GM23338 (cell line): Measurements from ENCODE around the gene DGKG. TPM values are rescaled to one million over a fixed set of nuclear protein-coding genes. Genes with fewer than 3 reads are reported as not detected.

Experiments used
- ATAC-seq: fragments of 200-7000 bp; cut with Tn5 transposase; 3 replicates; pipeline ENCODE4 v1.9.1; 2020
- DNase-seq: peaks from one replicate; pipeline ENCODE4 v3.0.0-alpha.2; 2015; ENCODE audit warnings: low spot score
- H2AFZ ChIP-seq: fragments of 200-600 bp; sonication (generic); 2 replicates; pipeline ENCODE4 v1.8.0; 2016; ENCODE audit warnings: antibody characterized with exemption, mild to moderate bottlenecking, moderate library complexity
- H3F3A ChIP-seq: fragments of 200-600 bp; sonication (generic); replicated peaks from 2 replicates; pipeline ENCODE4 v1.8.0; 2017; ENCODE audit warnings: antibody characterized with exemption, mixed run types, low read depth
- H3K27ac ChIP-seq: fragments of 200-600 bp; sonication (generic); 2 replicates; pipeline ENCODE4 v1.6.1; 2016; ENCODE audit warnings: low read depth
- H3K27me3 ChIP-seq: fragments of 200-600 bp; sonication (generic); 2 replicates; pipeline ENCODE4 v1.8.0; 2016; ENCODE audit warnings: mild to moderate bottlenecking, mixed run types, moderate library complexity; ENCODE audit not compliant: insufficient read depth
- H3K36me3 ChIP-seq: fragments of 200-600 bp; sonication (generic); 2 replicates; pipeline ENCODE4 v1.8.0; 2016; ENCODE audit warnings: mild to moderate bottlenecking; ENCODE audit not compliant: insufficient read depth
- H3K4me1 ChIP-seq: fragments of 200-600 bp; sonication (generic); 2 replicates; pipeline ENCODE4 v1.8.0; 2016; ENCODE audit warnings: mild to moderate bottlenecking, moderate library complexity; ENCODE audit not compliant: insufficient read depth
- H3K4me2 ChIP-seq: fragments of 200-600 bp; sonication (generic); 2 replicates; pipeline ENCODE4 v1.7.1; 2017; ENCODE audit warnings: mixed run types
- H3K4me3 ChIP-seq: fragments of 200-600 bp; sonication (generic); 2 replicates; pipeline ENCODE4 v1.6.1; 2016; ENCODE audit warnings: mixed run types
- H3K79me2 ChIP-seq: fragments of 200-600 bp; sonication (generic); replicated peaks from 2 replicates; pipeline ENCODE4 v1.8.0; 2017; ENCODE audit warnings: mild to moderate bottlenecking; ENCODE audit not compliant: insufficient read depth
- H3K9me2 ChIP-seq: fragments of 200-600 bp; sonication (generic); 2 replicates; pipeline ENCODE4 v1.8.0; 2017; ENCODE audit not compliant: insufficient read depth
- H4K20me1 ChIP-seq: fragments of 200-600 bp; sonication (generic); replicated peaks from 2 replicates; pipeline ENCODE4 v1.8.0; 2017; ENCODE audit warnings: mild to moderate bottlenecking; ENCODE audit not compliant: insufficient read depth
- H3K27ac Mint-ChIP-seq: 2 replicates; pipeline ENCODE4 v1.8.0; 2020; ENCODE audit warnings: inconsistent platforms, mild to moderate bottlenecking, moderate library complexity, mixed read lengths
- H3K27me3 Mint-ChIP-seq: 3 replicates; pipeline ENCODE4 v1.8.0; 2022; ENCODE audit warnings: low read depth, mild to moderate bottlenecking, moderate library complexity, mixed read lengths, inconsistent platforms; ENCODE audit not compliant: insufficient read depth, poor library complexity
- H3K36me3 Mint-ChIP-seq: 3 replicates; pipeline ENCODE4 v1.8.0; 2021; ENCODE audit warnings: low read depth, mild to moderate bottlenecking, inconsistent platforms, moderate library complexity, mixed read lengths
- H3K4me1 Mint-ChIP-seq: 3 replicates; pipeline ENCODE4 v1.8.0; 2020; ENCODE audit warnings: mild to moderate bottlenecking, inconsistent platforms, mixed read lengths
- H3K4me3 Mint-ChIP-seq: 3 replicates; pipeline ENCODE4 v1.8.0; 2021; ENCODE audit warnings: moderate library complexity, mild to moderate bottlenecking, inconsistent platforms, mixed read lengths
- H3K9me3 Mint-ChIP-seq: 3 replicates; pipeline ENCODE4 v1.8.0; 2020; ENCODE audit warnings: moderate library complexity, mild to moderate bottlenecking, inconsistent platforms, mixed read lengths
- CREB1 ChIP-seq: fragments of 250-450 bp; sonication (Bioruptor Pico); IDR thresholded peaks from 2 replicates; pipeline ENCODE4 v1.5.0; 2020; ENCODE audit warnings: low read depth, mild to moderate bottlenecking, moderate library complexity
- CTCF ChIP-seq, 2 experiments: fragments of 200-600 bp in 1 of 2; sonication (generic) in 1 of 2; conservative IDR thresholded peaks; 2 replicates each; pipeline versions ENCODE4 v1.5.1 to v1.6.1; 2016 to 2017; ENCODE audit warnings: antibody characterized with exemption in 2 of 2, low read depth in 2 of 2, mild to moderate bottlenecking in 2 of 2, moderate library complexity in 1 of 2
- ETS1 ChIP-seq: IDR thresholded peaks from 2 replicates; pipeline ENCODE4 v1.6.1; 2016; ENCODE audit warnings: antibody characterized with exemption
- EZH2 ChIP-seq: fragments of 200-600 bp; sonication (generic); IDR thresholded peaks from one replicate; pipeline ENCODE4 v1.8.0; 2017; ENCODE audit warnings: antibody characterized with exemption, mild to moderate bottlenecking, low read depth; ENCODE audit not compliant: unreplicated experiment
- EZH2phosphoT487 ChIP-seq: fragments of 200-600 bp; sonication (generic); IDR thresholded peaks from one replicate; pipeline ENCODE4 v1.8.1; 2018; ENCODE audit warnings: antibody characterized with exemption; ENCODE audit not compliant: unreplicated experiment
- JUNB ChIP-seq: IDR thresholded peaks from one replicate; pipeline ENCODE4 v1.6.1; 2016; ENCODE audit warnings: antibody characterized with exemption; ENCODE audit not compliant: unreplicated experiment
- NANOG ChIP-seq: IDR thresholded peaks from 2 replicates; pipeline ENCODE4 v1.6.1; 2016; ENCODE audit warnings: antibody characterized with exemption, borderline replicate concordance
- POLR2AphosphoS5 ChIP-seq: IDR thresholded peaks from 2 replicates; pipeline ENCODE4 v1.6.1; 2016; ENCODE audit warnings: antibody characterized with exemption, low read depth
- REST ChIP-seq: IDR thresholded peaks from one replicate; pipeline ENCODE4 v1.6.1; 2018; ENCODE audit warnings: antibody characterized with exemption; ENCODE audit not compliant: unreplicated experiment
- STAT1 ChIP-seq: IDR thresholded peaks from one replicate; pipeline ENCODE4 v1.6.1; 2016; ENCODE audit warnings: antibody characterized with exemption; ENCODE audit not compliant: unreplicated experiment
- ZNF114 ChIP-seq: fragments of 250-450 bp; sonication (Bioruptor Pico); IDR thresholded peaks from 2 replicates; pipeline ENCODE4 v1.5.0; 2020; ENCODE audit warnings: mild to moderate bottlenecking, moderate library complexity
- ZNF331 ChIP-seq: fragments of 250-450 bp; sonication (Bioruptor Pico); IDR thresholded peaks from 2 replicates; pipeline ENCODE4 v1.5.0; 2020; ENCODE audit warnings: low read depth, mild to moderate bottlenecking, moderate library complexity
- ZNF462 ChIP-seq: fragments of 250-450 bp; sonication (Bioruptor Pico); IDR thresholded peaks from 2 replicates; pipeline ENCODE4 v1.5.0; 2020; ENCODE audit warnings: mild to moderate bottlenecking, moderate library complexity
- polyA plus RNA-seq: library from polyadenylated mRNA; unstranded; fragments of >200 nt; fragmentation: Nextera tagmentation; extraction: Ambion mirVana; gene quantifications from 2 replicates; pipeline ENCODE4 v1.2.1, GENCODE V29; 2016
- total RNA-seq: library from RNA; depleted of rRNA; stranded (reverse); fragments of >200 nt; shearing (Covaris generic); gene quantifications from 2 replicates; pipeline ENCODE4 v1.2.3, GENCODE V29; 2014

The DGKG gene
- total and polyA plus RNA-seq, 2 experiments from 2014 or later = 0.14 to 0.31 TPM

GRCh38 chr3:186258968-186259367 lies 103.1 kb downstream of the DGKG start:
- no peaks in the 10 kb centered on the region for H3K9me2 ChIP-seq
- no peak for TF ChIP-seq REST
- TF ChIP-seq ZNF462 = no peak
- no peak for TF ChIP-seq EZH2phosphoT487
- TF ChIP-seq CREB1 = no peak
- TF ChIP-seq ZNF331 = no peak
- no peak for TF ChIP-seq JUNB
- no peak for TF ChIP-seq STAT1
- no peak for TF ChIP-seq POLR2AphosphoS5
- no peak for TF ChIP-seq ETS1
- TF ChIP-seq EZH2 = no peak
- no peak for TF ChIP-seq CTCF (conservative IDR thresholded peaks at IDR 0.05; ENCODE audit: low read depth in 2 of 2)
- no peak for TF ChIP-seq NANOG
- no peak for TF ChIP-seq ZNF114 (CRISPR knock-in tag)
- no peaks in the 10 kb centered on the region; the same call in 2 of the 3 replicates for H3K9me3 Mint-ChIP-seq
- peaks cover 10% of the 10 kb centered on the region for H3K4me1 ChIP-seq
- H3F3A ChIP-seq = no peaks in the 10 kb centered on the region
- no peak overlapping the region for H3K27ac ChIP-seq
- no peak for ATAC-seq
- H3K27ac Mint-ChIP-seq = peak overlapping the region; percentile 27; the same call in 1 of the 2 replicates
- no peaks in the 10 kb centered on the region for H3K79me2 ChIP-seq
- H3K36me3 ChIP-seq = no peaks in the 10 kb centered on the region
- no peak overlapping the region for H3K4me3 Mint-ChIP-seq
- H4K20me1 ChIP-seq = no peaks in the 10 kb centered on the region
- H2AFZ ChIP-seq = peak overlapping the region; percentile 72
- H3K36me3 Mint-ChIP-seq = no peaks in the 10 kb centered on the region
- DNase-seq = peak; percentile 40
- H3K27me3 ChIP-seq = no peaks in the 10 kb centered on the region
- H3K4me2 ChIP-seq = peak overlapping the region; percentile 23; the same call in 1 of the 2 replicates
- H3K27me3 Mint-ChIP-seq = peaks cover 13% of the 10 kb centered on the region
- H3K4me3 ChIP-seq = no peak overlapping the region
- H3K4me1 Mint-ChIP-seq = peaks cover 21% of the 10 kb centered on the region
